ENCODE data around the gene MAST4.
"Not testable (repeated sequence)": the region's sequence is repeated elsewhere in the genome, so short reads cannot be mapped to it uniquely, and the experiment has no call there.

Gene MAST4

GRCh38 chr5:66813306-66813705 lies 217.1 kb downstream of the MAST4 start:
- Histone ChIP-seq H3K9me3 (ENCODE audit: control insufficient read depth, low read length) (no peaks in the 10 kb centered on the region), H3K27ac (ENCODE audit: insufficient read depth, low read depth, low read length, poor library complexity, severe bottlenecking) (no peak overlapping the region), H3K36me3 (ENCODE audit: control insufficient read depth, insufficient read depth, low read length) (no peaks in the 10 kb centered on the region), H3K27me3 (ENCODE audit: control insufficient read depth, insufficient read depth, low read length, poor library complexity, severe bottlenecking) (no peaks in the 10 kb centered on the region), H3K4me1 (ENCODE audit: control insufficient read depth, insufficient read depth, low read length) (no peaks in the 10 kb centered on the region), H3K4me3 (ENCODE audit: insufficient read depth, low read depth, low read length) (no peak overlapping the region)
- WGBS, 2 experiments, result 93 to 100% methylated on average over 1 of the region's 1 CpG

DNA sequence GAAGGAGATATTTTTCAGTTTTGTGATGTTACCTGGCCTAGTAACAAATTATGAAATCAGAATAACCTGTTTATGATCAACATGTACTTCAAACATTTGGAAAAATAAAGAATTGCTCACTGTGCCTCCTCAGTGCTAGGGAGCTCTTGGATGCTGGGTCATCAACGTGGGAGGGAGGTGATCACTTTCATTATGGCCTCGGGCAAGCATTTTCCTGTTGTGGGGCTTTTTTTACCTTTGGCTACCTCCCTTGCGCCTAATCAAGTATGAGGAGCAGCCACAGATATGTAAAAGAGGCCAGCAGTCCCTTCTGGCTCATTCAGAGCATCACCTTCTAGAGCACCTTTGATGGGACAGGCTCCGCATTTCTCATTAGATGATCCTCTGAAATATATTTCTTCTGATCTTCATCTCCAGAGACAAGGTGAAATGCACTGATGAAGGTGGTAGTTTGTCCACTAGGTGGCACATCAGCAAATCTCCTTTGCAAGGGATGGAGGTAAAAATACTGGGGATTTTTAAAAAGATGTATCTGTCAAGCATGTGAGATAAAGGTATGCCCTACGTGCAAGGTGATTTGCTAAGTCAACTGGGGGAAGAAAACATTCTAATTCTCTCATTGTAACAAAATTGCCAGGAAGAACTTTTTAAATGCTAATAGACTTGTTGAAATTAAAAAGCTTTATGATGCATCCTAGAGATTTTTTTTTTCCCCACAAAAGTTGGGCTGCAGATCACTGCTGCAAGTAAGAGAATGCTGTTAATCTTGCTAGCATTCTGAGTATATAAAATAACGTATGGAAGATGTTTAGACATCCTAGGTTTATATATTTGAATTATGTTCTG lies 218.2 kb downstream of the MAST4 start:
- no peak overlapping the region for H3K27ac ChIP-seq (ENCODE audit: insufficient read depth, low read depth, low read length, poor library complexity, severe bottlenecking)
- 52 to 54% methylated on average over 6 of the region's 6 CpGs for WGBS, 2 experiments
- no peaks in the 10 kb centered on the region for H3K4me1 ChIP-seq (ENCODE audit: control insufficient read depth, insufficient read depth, low read length)
- H3K27me3 ChIP-seq (ENCODE audit: control insufficient read depth, insufficient read depth, low read length, poor library complexity, severe bottlenecking), result no peaks in the 10 kb centered on the region
- no peaks in the 10 kb centered on the region for H3K9me3 ChIP-seq (ENCODE audit: control insufficient read depth, low read length)
- H3K36me3 ChIP-seq (ENCODE audit: control insufficient read depth, insufficient read depth, low read length), result no peaks in the 10 kb centered on the region
- no peak overlapping the region for H3K4me3 ChIP-seq (ENCODE audit: insufficient read depth, low read depth, low read length)

GRCh38 chr5:66818304-66818934 lies 222.2 kb downstream of the MAST4 start:
- H3K36me3 ChIP-seq (ENCODE audit: control insufficient read depth, insufficient read depth, low read length), result no peaks in the 10 kb centered on the region
- H3K9me3 ChIP-seq (ENCODE audit: control insufficient read depth, low read length), result no peaks in the 10 kb centered on the region
- no peaks in the 10 kb centered on the region for H3K4me1 ChIP-seq (ENCODE audit: control insufficient read depth, insufficient read depth, low read length)
- H3K27me3 ChIP-seq (ENCODE audit: control insufficient read depth, insufficient read depth, low read length, poor library complexity, severe bottlenecking), result no peaks in the 10 kb centered on the region
- no peak overlapping the region for H3K27ac ChIP-seq (ENCODE audit: insufficient read depth, low read depth, low read length, poor library complexity, severe bottlenecking)
- 95 to 98% methylated on average over 5 of the region's 5 CpGs for WGBS, 2 experiments
- H3K4me3 ChIP-seq (ENCODE audit: insufficient read depth, low read depth, low read length), result no peak overlapping the region

DNA sequence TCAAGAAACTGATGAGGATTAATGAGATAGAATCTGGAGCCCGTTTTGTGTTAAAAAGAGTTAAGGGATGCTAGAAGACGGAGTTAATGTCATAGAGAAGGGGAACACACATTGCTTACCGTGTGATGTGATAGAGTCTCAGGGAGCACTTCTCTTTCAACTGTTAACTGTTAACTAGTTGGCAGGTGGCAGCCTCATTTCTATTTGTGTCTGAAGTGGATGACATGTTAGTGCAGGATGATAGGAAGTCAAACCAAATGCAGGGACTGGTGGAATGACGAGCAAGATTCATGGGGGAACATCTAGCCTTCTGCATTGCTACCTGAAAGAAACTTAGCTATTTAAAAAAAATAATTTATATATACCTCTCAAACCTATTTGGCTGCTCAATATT lies 222.7 kb downstream of the MAST4 start:
- H3K4me1 ChIP-seq (ENCODE audit: control insufficient read depth, insufficient read depth, low read length), result no peaks in the 10 kb centered on the region
- no peak overlapping the region for H3K4me3 ChIP-seq (ENCODE audit: insufficient read depth, low read depth, low read length)
- WGBS, 2 experiments, result 92 to 96% methylated on average over 3 to 4 of the region's 4 CpGs
- H3K36me3 ChIP-seq (ENCODE audit: control insufficient read depth, insufficient read depth, low read length), result no peaks in the 10 kb centered on the region
- no peaks in the 10 kb centered on the region for H3K27me3 ChIP-seq (ENCODE audit: control insufficient read depth, insufficient read depth, low read length, poor library complexity, severe bottlenecking)
- no peak overlapping the region for H3K27ac ChIP-seq (ENCODE audit: insufficient read depth, low read depth, low read length, poor library complexity, severe bottlenecking)
- no peaks in the 10 kb centered on the region for H3K9me3 ChIP-seq (ENCODE audit: control insufficient read depth, low read length)

DNA sequence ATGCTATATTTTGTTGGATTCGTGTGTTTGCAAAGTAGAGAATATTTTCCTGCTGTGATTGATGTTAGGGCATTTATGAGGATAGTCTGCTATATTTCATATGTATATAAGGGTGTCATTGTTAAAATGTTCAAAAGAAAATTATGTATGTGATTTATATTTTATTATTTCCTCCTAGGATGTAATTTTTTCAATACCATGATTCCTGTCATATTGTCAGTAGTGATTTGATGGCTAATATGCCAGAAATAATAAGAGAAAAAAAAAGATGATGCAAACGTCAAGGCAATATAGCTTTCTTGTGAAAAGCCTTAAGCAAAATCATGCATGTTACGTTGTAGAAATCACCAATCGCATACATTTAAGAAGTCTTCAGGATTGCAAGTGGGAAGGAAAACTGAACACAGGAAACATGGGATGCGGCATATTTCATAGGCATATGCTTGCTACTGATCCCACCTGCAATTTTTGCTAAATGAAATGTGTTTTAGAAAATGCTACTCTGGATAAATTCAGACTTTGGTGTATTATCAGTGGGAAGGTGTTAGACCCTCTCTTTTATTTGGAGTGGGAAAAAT lies 224.5 kb downstream of the MAST4 start:
- no peak overlapping the region for H3K4me3 ChIP-seq (ENCODE audit: insufficient read depth, low read depth, low read length)
- H3K36me3 ChIP-seq (ENCODE audit: control insufficient read depth, insufficient read depth, low read length), result no peaks in the 10 kb centered on the region
- 97% methylated on average over 5 of the region's 5 CpGs for WGBS, 2 experiments
- no peaks in the 10 kb centered on the region for H3K9me3 ChIP-seq (ENCODE audit: control insufficient read depth, low read length)
- no peak overlapping the region for H3K27ac ChIP-seq (ENCODE audit: insufficient read depth, low read depth, low read length, poor library complexity, severe bottlenecking)
- H3K27me3 ChIP-seq (ENCODE audit: control insufficient read depth, insufficient read depth, low read length, poor library complexity, severe bottlenecking), result no peaks in the 10 kb centered on the region
- no peaks in the 10 kb centered on the region for H3K4me1 ChIP-seq (ENCODE audit: control insufficient read depth, insufficient read depth, low read length)

DNA sequence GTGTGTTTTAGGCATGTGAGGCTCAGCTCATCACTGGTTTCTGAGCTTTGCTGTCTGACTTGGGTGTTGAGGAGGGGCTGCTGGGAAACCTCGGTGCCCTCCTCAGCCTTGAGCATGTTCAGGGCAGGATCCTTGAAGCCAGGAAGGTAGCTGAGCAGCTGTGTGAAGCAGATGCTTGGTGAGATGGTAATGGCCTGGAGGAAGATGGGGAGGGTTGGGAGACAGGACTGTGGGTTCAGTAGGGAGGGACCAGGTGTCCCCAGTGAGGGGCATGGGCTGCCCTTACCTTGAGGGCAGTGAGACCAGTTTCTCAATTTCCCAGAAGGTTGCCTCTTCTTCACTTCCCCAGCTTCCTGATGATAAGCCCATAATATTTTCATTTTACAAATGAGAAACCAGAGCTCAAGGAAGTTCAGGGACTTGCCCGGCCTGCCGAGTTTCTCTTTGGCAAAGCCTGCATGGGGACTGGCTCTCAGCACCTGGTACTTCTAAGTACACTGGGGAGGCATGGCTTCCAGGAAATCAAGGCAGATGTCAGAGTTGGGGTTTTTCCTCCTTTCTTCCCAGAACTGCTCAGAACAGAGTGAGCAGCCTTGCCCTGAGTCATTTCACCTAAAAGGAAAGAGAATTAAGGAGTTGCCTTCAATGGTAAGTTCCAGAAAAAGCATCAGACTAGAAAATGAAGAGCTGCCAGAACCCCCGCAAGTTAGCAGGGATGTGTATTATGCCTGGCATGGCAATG lies 225.7 kb downstream of the MAST4 start:
- Histone ChIP-seq H3K27me3 (ENCODE audit: control insufficient read depth, insufficient read depth, low read length, poor library complexity, severe bottlenecking) (no peaks in the 10 kb centered on the region), H3K36me3 (ENCODE audit: control insufficient read depth, insufficient read depth, low read length) (no peaks in the 10 kb centered on the region), H3K27ac (ENCODE audit: insufficient read depth, low read depth, low read length, poor library complexity, severe bottlenecking) (no peak overlapping the region), H3K4me3 (ENCODE audit: insufficient read depth, low read depth, low read length) (no peak overlapping the region), H3K4me1 (ENCODE audit: control insufficient read depth, insufficient read depth, low read length) (no peaks in the 10 kb centered on the region), H3K9me3 (ENCODE audit: control insufficient read depth, low read length) (no peaks in the 10 kb centered on the region)
- 92 to 97% methylated on average over 4 of the region's 4 CpGs for WGBS, 2 experiments

GRCh38 chr5:66822906-66823305 lies 226.7 kb downstream of the MAST4 start:
- 82 to 95% methylated on average over 2 of the region's 2 CpGs for WGBS, 2 experiments
- not testable (repeated sequence) for H3K4me1 ChIP-seq (ENCODE audit: control insufficient read depth, insufficient read depth, low read length); H3K27me3 ChIP-seq (ENCODE audit: control insufficient read depth, insufficient read depth, low read length, poor library complexity, severe bottlenecking); H3K27ac ChIP-seq (ENCODE audit: insufficient read depth, low read depth, low read length, poor library complexity, severe bottlenecking); H3K4me3 ChIP-seq (ENCODE audit: insufficient read depth, low read depth, low read length); H3K9me3 ChIP-seq (ENCODE audit: control insufficient read depth, low read length); H3K36me3 ChIP-seq (ENCODE audit: control insufficient read depth, insufficient read depth, low read length)

DNA sequence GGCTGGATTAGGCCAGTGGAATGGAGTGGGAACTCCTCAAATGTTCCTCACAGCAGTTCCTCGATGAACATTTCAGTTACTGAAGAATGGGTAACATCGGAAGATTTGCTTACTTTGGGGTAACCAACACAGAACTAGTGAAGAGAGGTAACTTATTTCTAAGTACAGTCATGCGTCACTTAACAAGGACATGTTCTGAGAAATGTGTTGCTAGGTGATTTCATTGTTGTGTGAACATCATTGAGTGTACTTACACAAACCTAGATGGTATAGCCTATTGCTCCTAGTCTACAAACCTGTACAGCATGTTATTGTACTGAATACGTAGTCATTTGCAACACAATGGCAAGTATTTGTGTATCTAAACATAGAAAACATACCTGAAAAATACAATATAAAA lies 228.3 kb downstream of the MAST4 start:
- Histone ChIP-seq H3K36me3 (ENCODE audit: control insufficient read depth, insufficient read depth, low read length) (no peaks in the 10 kb centered on the region), H3K27me3 (ENCODE audit: control insufficient read depth, insufficient read depth, low read length, poor library complexity, severe bottlenecking) (no peaks in the 10 kb centered on the region), H3K4me1 (ENCODE audit: control insufficient read depth, insufficient read depth, low read length) (peaks cover 2% of the 10 kb centered on the region), H3K4me3 (ENCODE audit: insufficient read depth, low read depth, low read length) (no peak overlapping the region), H3K9me3 (ENCODE audit: control insufficient read depth, low read length) (no peaks in the 10 kb centered on the region), H3K27ac (ENCODE audit: insufficient read depth, low read depth, low read length, poor library complexity, severe bottlenecking) (no peak overlapping the region)
- WGBS, 2 experiments, result 95 to 100% methylated on average over 3 to 4 of the region's 4 CpGs

DNA sequence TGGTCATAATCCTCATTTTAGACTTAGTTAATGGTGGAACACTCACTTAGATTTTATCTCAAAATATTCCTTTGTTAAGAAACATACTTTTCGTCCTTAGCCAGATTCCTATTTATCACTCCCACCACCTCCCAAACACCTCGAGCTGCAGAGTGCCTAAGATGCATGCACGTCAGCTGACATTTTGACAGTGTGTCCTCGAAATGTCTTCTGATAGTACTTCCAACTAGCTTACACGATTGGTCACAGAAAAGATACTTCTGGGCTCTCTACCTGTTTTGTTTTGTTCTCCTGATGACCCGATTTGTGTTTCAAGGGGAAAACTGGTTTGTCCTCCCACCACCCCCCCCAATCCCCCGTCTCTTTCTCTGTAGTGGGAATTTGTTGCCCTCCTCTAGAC lies 230.1 kb downstream of the MAST4 start:
- Histone ChIP-seq H3K36me3 (ENCODE audit: control insufficient read depth, insufficient read depth, low read length) (no peaks in the 10 kb centered on the region), H3K27me3 (ENCODE audit: control insufficient read depth, insufficient read depth, low read length, poor library complexity, severe bottlenecking) (no peaks in the 10 kb centered on the region), H3K4me1 (ENCODE audit: control insufficient read depth, insufficient read depth, low read length) (peaks cover 5% of the 10 kb centered on the region), H3K4me3 (ENCODE audit: insufficient read depth, low read depth, low read length) (no peak overlapping the region), H3K9me3 (ENCODE audit: control insufficient read depth, low read length) (no peaks in the 10 kb centered on the region), H3K27ac (ENCODE audit: insufficient read depth, low read depth, low read length, poor library complexity, severe bottlenecking) (no peak overlapping the region)
- WGBS, 2 experiments, result 82 to 88% methylated on average over 6 to 7 of the region's 7 CpGs

DNA sequence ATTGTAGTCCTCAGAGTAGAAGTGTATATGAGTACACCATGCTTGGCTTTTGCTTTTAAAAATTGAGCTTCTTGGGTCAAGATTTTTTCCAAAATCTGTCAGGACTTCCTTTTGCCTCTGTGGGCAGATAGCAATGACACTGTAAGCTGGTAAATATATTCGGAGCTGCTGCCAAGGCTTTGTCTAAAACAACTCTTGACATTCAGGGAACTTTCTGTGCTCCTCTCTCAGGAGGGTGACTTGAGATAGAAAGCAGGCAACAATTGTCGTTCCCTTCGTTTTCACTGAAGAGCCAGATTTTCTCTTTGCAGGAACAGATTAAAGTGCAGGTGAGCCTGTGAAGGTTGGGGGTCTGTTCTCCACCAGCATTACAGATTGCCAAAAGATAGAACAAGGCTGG lies 230.5 kb downstream of the MAST4 start:
- no peaks in the 10 kb centered on the region for H3K27me3 ChIP-seq (ENCODE audit: control insufficient read depth, insufficient read depth, low read length, poor library complexity, severe bottlenecking)
- no peak overlapping the region for H3K27ac ChIP-seq (ENCODE audit: insufficient read depth, low read depth, low read length, poor library complexity, severe bottlenecking)
- 23 to 33% methylated on average over 3 of the region's 3 CpGs for WGBS, 2 experiments
- no peak overlapping the region for H3K4me3 ChIP-seq (ENCODE audit: insufficient read depth, low read depth, low read length)
- H3K36me3 ChIP-seq (ENCODE audit: control insufficient read depth, insufficient read depth, low read length), result no peaks in the 10 kb centered on the region
- H3K9me3 ChIP-seq (ENCODE audit: control insufficient read depth, low read length), result no peaks in the 10 kb centered on the region
- H3K4me1 ChIP-seq (ENCODE audit: control insufficient read depth, insufficient read depth, low read length), result peaks cover 5% of the 10 kb centered on the region
